Measurements from ENCODE around the gene CEBPB.
"Not testable (repeated sequence)": the region's sequence is repeated elsewhere in the genome, so short reads cannot be mapped to it uniquely, and the experiment has no call there.

CEBPB gene

GRCh38 chr20:50202677-50203076 lies 12.0 kb downstream of the CEBPB start:
- H3K79me2 ChIP-seq (ENCODE audit: control insufficient read depth, insufficient read depth, low read length, unreplicated experiment): no peaks in the 10 kb centered on the region
- H2AFZ ChIP-seq (ENCODE audit: low read length, unreplicated experiment): no peak overlapping the region
- no peaks in the 10 kb centered on the region for H3K27me3 ChIP-seq (ENCODE audit: insufficient read depth, low read length)
- no peak overlapping the region for H3K4me3 ChIP-seq (ENCODE audit: low read depth, low read length)
- no peaks in the 10 kb centered on the region for H3K4me1 ChIP-seq (ENCODE audit: control insufficient read depth, insufficient read depth, low read length, unreplicated experiment)
- no peaks in the 10 kb centered on the region for H3K36me3 ChIP-seq (ENCODE audit: insufficient read depth, low read length)
- no peak overlapping the region for H3K27ac ChIP-seq (ENCODE audit: low read depth, low read length)

- Histone ChIP-seq H2AFZ (ENCODE audit: low read length, unreplicated experiment) (no peak overlapping the region), H3K4me1 (ENCODE audit: control insufficient read depth, insufficient read depth, low read length, unreplicated experiment) (no peaks in the 10 kb centered on the region), H3K79me2 (ENCODE audit: control insufficient read depth, insufficient read depth, low read length, unreplicated experiment) (no peaks in the 10 kb centered on the region), H3K27me3 (ENCODE audit: insufficient read depth, low read length) (no peaks in the 10 kb centered on the region), H3K4me3 (ENCODE audit: low read depth, low read length) (no peak overlapping the region), H3K36me3 (ENCODE audit: insufficient read depth, low read length) (no peaks in the 10 kb centered on the region), H3K27ac (ENCODE audit: low read depth, low read length) (no peak overlapping the region)
Measured at GRCh38 chr20:50203951-50204937, 13.6 kb downstream of the CEBPB start.

GRCh38 chr20:50207026-50207425 lies 16.4 kb downstream of the CEBPB start:
- no peaks in the 10 kb centered on the region for H3K79me2 ChIP-seq (ENCODE audit: control insufficient read depth, insufficient read depth, low read length, unreplicated experiment)
- no peak overlapping the region for H3K4me3 ChIP-seq (ENCODE audit: low read depth, low read length)
- no peak overlapping the region for H3K27ac ChIP-seq (ENCODE audit: low read depth, low read length)
- H3K4me1 ChIP-seq (ENCODE audit: control insufficient read depth, insufficient read depth, low read length, unreplicated experiment): no peaks in the 10 kb centered on the region
- no peak overlapping the region for H2AFZ ChIP-seq (ENCODE audit: low read length, unreplicated experiment)
- H3K27me3 ChIP-seq (ENCODE audit: insufficient read depth, low read length): no peaks in the 10 kb centered on the region
- no peaks in the 10 kb centered on the region for H3K36me3 ChIP-seq (ENCODE audit: insufficient read depth, low read length)

- H3K27me3 ChIP-seq (ENCODE audit: insufficient read depth, low read length): no peaks in the 10 kb centered on the region
- no peak overlapping the region for H3K27ac ChIP-seq (ENCODE audit: low read depth, low read length)
- H2AFZ ChIP-seq (ENCODE audit: low read length, unreplicated experiment): no peak overlapping the region
- no peaks in the 10 kb centered on the region for H3K79me2 ChIP-seq (ENCODE audit: control insufficient read depth, insufficient read depth, low read length, unreplicated experiment)
- H3K4me3 ChIP-seq (ENCODE audit: low read depth, low read length): no peak overlapping the region
- H3K4me1 ChIP-seq (ENCODE audit: control insufficient read depth, insufficient read depth, low read length, unreplicated experiment): no peaks in the 10 kb centered on the region
- H3K36me3 ChIP-seq (ENCODE audit: insufficient read depth, low read length): no peaks in the 10 kb centered on the region
Measured at GRCh38 chr20:50208085-50208491, 17.5 kb downstream of the CEBPB start.

- not testable (repeated sequence) for H3K27me3 ChIP-seq (ENCODE audit: insufficient read depth, low read length); H2AFZ ChIP-seq (ENCODE audit: low read length, unreplicated experiment); H3K79me2 ChIP-seq (ENCODE audit: control insufficient read depth, insufficient read depth, low read length, unreplicated experiment); H3K4me1 ChIP-seq (ENCODE audit: control insufficient read depth, insufficient read depth, low read length, unreplicated experiment); H3K27ac ChIP-seq (ENCODE audit: low read depth, low read length); H3K4me3 ChIP-seq (ENCODE audit: low read depth, low read length); H3K36me3 ChIP-seq (ENCODE audit: insufficient read depth, low read length)
Measured at GRCh38 chr20:50208815-50209214, 18.2 kb downstream of the CEBPB start.

- H2AFZ ChIP-seq (ENCODE audit: low read length, unreplicated experiment): no peak overlapping the region
- no peak overlapping the region for H3K4me3 ChIP-seq (ENCODE audit: low read depth, low read length)
- no peaks in the 10 kb centered on the region for H3K36me3 ChIP-seq (ENCODE audit: insufficient read depth, low read length)
Measured at GRCh38 chr20:50210066-50210619, 19.5 kb downstream of the CEBPB start.

GRCh38 chr20:50211091-50211490 lies 20.5 kb downstream of the CEBPB start:
- H3K27me3 ChIP-seq (ENCODE audit: insufficient read depth, low read length): no peaks in the 10 kb centered on the region
- no peaks in the 10 kb centered on the region for H3K36me3 ChIP-seq (ENCODE audit: insufficient read depth, low read length)
- H3K79me2 ChIP-seq (ENCODE audit: control insufficient read depth, insufficient read depth, low read length, unreplicated experiment): no peaks in the 10 kb centered on the region
- H3K27ac ChIP-seq (ENCODE audit: low read depth, low read length): no peak overlapping the region
- H3K4me1 ChIP-seq (ENCODE audit: control insufficient read depth, insufficient read depth, low read length, unreplicated experiment): no peaks in the 10 kb centered on the region
- H3K4me3 ChIP-seq (ENCODE audit: low read depth, low read length): no peak overlapping the region
- no peak overlapping the region for H2AFZ ChIP-seq (ENCODE audit: low read length, unreplicated experiment)

More at GRCh38 chr20:50210066-50210619, 19.5 kb downstream of the CEBPB start:
- no peak overlapping the region for H3K27ac ChIP-seq (ENCODE audit: low read depth, low read length)
- no peaks in the 10 kb centered on the region for H3K27me3 ChIP-seq (ENCODE audit: insufficient read depth, low read length)
- no peaks in the 10 kb centered on the region for H3K4me1 ChIP-seq (ENCODE audit: control insufficient read depth, insufficient read depth, low read length, unreplicated experiment)
- H3K79me2 ChIP-seq (ENCODE audit: control insufficient read depth, insufficient read depth, low read length, unreplicated experiment): no peaks in the 10 kb centered on the region

- no peak overlapping the region for H3K27ac ChIP-seq (ENCODE audit: low read depth, low read length)
- H3K4me1 ChIP-seq (ENCODE audit: control insufficient read depth, insufficient read depth, low read length, unreplicated experiment): no peaks in the 10 kb centered on the region
- H3K79me2 ChIP-seq (ENCODE audit: control insufficient read depth, insufficient read depth, low read length, unreplicated experiment): no peaks in the 10 kb centered on the region
- no peak overlapping the region for H2AFZ ChIP-seq (ENCODE audit: low read length, unreplicated experiment)
- H3K4me3 ChIP-seq (ENCODE audit: low read depth, low read length): no peak overlapping the region
- H3K27me3 ChIP-seq (ENCODE audit: insufficient read depth, low read length): no peaks in the 10 kb centered on the region
- H3K36me3 ChIP-seq (ENCODE audit: insufficient read depth, low read length): no peaks in the 10 kb centered on the region
Measured at GRCh38 chr20:50213531-50214106, 23.0 kb downstream of the CEBPB start.

- no peaks in the 10 kb centered on the region for H3K79me2 ChIP-seq (ENCODE audit: control insufficient read depth, insufficient read depth, low read length, unreplicated experiment)
- H3K27me3 ChIP-seq (ENCODE audit: insufficient read depth, low read length): no peaks in the 10 kb centered on the region
- H3K4me3 ChIP-seq (ENCODE audit: low read depth, low read length): no peak overlapping the region
- H3K36me3 ChIP-seq (ENCODE audit: insufficient read depth, low read length): no peaks in the 10 kb centered on the region
- no peak overlapping the region for H3K27ac ChIP-seq (ENCODE audit: low read depth, low read length)
- H3K4me1 ChIP-seq (ENCODE audit: control insufficient read depth, insufficient read depth, low read length, unreplicated experiment): no peaks in the 10 kb centered on the region
- no peak overlapping the region for H2AFZ ChIP-seq (ENCODE audit: low read length, unreplicated experiment)
Measured at GRCh38 chr20:50214226-50215024, 23.8 kb downstream of the CEBPB start.

- no peak overlapping the region for H3K4me3 ChIP-seq (ENCODE audit: low read depth, low read length)
- no peak overlapping the region for H3K27ac ChIP-seq (ENCODE audit: low read depth, low read length)
- H3K36me3 ChIP-seq (ENCODE audit: insufficient read depth, low read length): no peaks in the 10 kb centered on the region
- no peaks in the 10 kb centered on the region for H3K79me2 ChIP-seq (ENCODE audit: control insufficient read depth, insufficient read depth, low read length, unreplicated experiment)
- no peaks in the 10 kb centered on the region for H3K4me1 ChIP-seq (ENCODE audit: control insufficient read depth, insufficient read depth, low read length, unreplicated experiment)
- H2AFZ ChIP-seq (ENCODE audit: low read length, unreplicated experiment): no peak overlapping the region
- H3K27me3 ChIP-seq (ENCODE audit: insufficient read depth, low read length): no peaks in the 10 kb centered on the region
Measured at GRCh38 chr20:50215101-50215690, 24.6 kb downstream of the CEBPB start.
